Measurements from ENCODE around the gene NFIL3. TPM values are rescaled to one million over a fixed set of nuclear protein-coding genes. Genes with fewer than 3 reads are reported as not detected.
"Not testable (repeated sequence)": the region's sequence is repeated elsewhere in the genome, so short reads cannot be mapped to it uniquely, and the experiment has no call there.

NFIL3 gene
- total RNA-seq, 1 donor from 2014 or later: 9.6 TPM

- Mint-ChIP-seq H3K27ac (ENCODE audit: unreplicated experiment) (no peak overlapping the region), H3K9me3 (ENCODE audit: unreplicated experiment) (no peaks in the 10 kb centered on the region), H3K36me3 (ENCODE audit: low read depth, unreplicated experiment) (no peaks in the 10 kb centered on the region), H3K4me3 (ENCODE audit: unreplicated experiment) (no peak overlapping the region), H3K27me3 (ENCODE audit: unreplicated experiment) (no peaks in the 10 kb centered on the region), H3K4me1 (ENCODE audit: unreplicated experiment) (no peaks in the 10 kb centered on the region)
- no peak for TF ChIP-seq CTCF (IDR thresholded peaks at IDR 0.05; ENCODE audit: unreplicated experiment)
- no peak for DNase-seq (ENCODE audit: low spot score)
These were observed 44.2 kb downstream of the NFIL3 start for GRCh38 chr9:91379426-91379825.

GRCh38 chr9:91378695-91379127, 44.9 kb downstream of the NFIL3 start:
- H3K9me3 Mint-ChIP-seq (ENCODE audit: unreplicated experiment): no peaks in the 10 kb centered on the region
- no peaks in the 10 kb centered on the region for H3K36me3 Mint-ChIP-seq (ENCODE audit: low read depth, unreplicated experiment)
- no peak for DNase-seq (ENCODE audit: low spot score)
- no peak overlapping the region for H3K4me3 Mint-ChIP-seq (ENCODE audit: unreplicated experiment)
- TF ChIP-seq CTCF (IDR thresholded peaks at IDR 0.05; ENCODE audit: unreplicated experiment): no peak
- H3K4me1 Mint-ChIP-seq (ENCODE audit: unreplicated experiment): no peaks in the 10 kb centered on the region
- H3K27ac Mint-ChIP-seq (ENCODE audit: unreplicated experiment): no peak overlapping the region
- H3K27me3 Mint-ChIP-seq (ENCODE audit: unreplicated experiment): no peaks in the 10 kb centered on the region

- DNase-seq (ENCODE audit: low spot score); H3K36me3 Mint-ChIP-seq (ENCODE audit: low read depth, unreplicated experiment); H3K4me1 Mint-ChIP-seq (ENCODE audit: unreplicated experiment); H3K27me3 Mint-ChIP-seq (ENCODE audit: unreplicated experiment); H3K9me3 Mint-ChIP-seq (ENCODE audit: unreplicated experiment); H3K4me3 Mint-ChIP-seq (ENCODE audit: unreplicated experiment); H3K27ac Mint-ChIP-seq (ENCODE audit: unreplicated experiment): not testable (repeated sequence)
These were observed 45.6 kb downstream of the NFIL3 start for GRCh38 chr9:91378054-91378453.

DNA sequence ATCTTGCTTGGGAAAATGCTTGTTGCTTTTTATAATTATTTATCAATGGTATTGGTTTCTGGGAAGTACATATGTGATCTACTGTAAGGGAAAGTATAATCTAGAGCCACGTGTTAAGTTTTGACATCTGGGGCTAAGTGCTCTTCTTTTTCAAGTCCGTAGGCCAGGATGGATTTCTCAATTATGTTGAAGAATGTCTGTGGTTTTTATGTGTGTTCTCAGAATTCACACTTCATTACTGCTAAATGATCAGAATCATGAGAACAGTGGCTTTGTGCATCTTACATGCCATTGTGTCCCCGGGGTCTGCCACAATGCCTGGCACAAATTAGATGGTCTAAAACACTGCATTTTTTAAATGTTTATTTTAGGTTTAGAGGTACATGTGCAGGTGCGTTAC, 47.4 kb downstream of the NFIL3 start:
- Mint-ChIP-seq H3K4me1 (ENCODE audit: unreplicated experiment) (no peaks in the 10 kb centered on the region), H3K27ac (ENCODE audit: unreplicated experiment) (no peak overlapping the region), H3K36me3 (ENCODE audit: low read depth, unreplicated experiment) (no peaks in the 10 kb centered on the region), H3K9me3 (ENCODE audit: unreplicated experiment) (no peaks in the 10 kb centered on the region), H3K27me3 (ENCODE audit: unreplicated experiment) (peaks cover 1% of the 10 kb centered on the region), H3K4me3 (ENCODE audit: unreplicated experiment) (no peak overlapping the region)
- DNase-seq (ENCODE audit: low spot score): no peak
- TF ChIP-seq CTCF (IDR thresholded peaks at IDR 0.05; ENCODE audit: unreplicated experiment): no peak

DNA sequence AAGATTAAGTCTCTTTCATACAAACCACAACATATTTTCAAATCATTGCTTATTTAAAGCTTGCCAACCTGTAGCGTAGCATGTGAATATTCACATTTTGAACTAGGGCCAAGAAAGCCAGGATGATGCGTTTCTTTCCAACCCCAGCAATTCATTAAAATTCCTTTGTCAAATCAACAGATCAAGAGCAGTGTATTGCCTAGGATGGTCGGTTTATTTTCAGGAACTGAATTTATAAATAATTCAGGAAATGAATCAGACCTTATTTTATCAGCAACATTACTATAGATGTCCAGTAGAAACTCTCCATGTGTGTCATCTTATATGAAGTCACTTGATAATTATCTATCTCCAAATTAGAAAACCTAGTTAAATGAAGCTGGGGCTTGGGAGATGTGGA, 48.7 kb downstream of the NFIL3 start:
- Mint-ChIP-seq H3K4me3 (ENCODE audit: unreplicated experiment) (no peak overlapping the region), H3K27ac (ENCODE audit: unreplicated experiment) (no peak overlapping the region), H3K36me3 (ENCODE audit: low read depth, unreplicated experiment) (no peaks in the 10 kb centered on the region), H3K4me1 (ENCODE audit: unreplicated experiment) (no peaks in the 10 kb centered on the region), H3K27me3 (ENCODE audit: unreplicated experiment) (peaks cover 3% of the 10 kb centered on the region), H3K9me3 (ENCODE audit: unreplicated experiment) (no peaks in the 10 kb centered on the region)
- no peak for DNase-seq (ENCODE audit: low spot score)
- TF ChIP-seq CTCF (IDR thresholded peaks at IDR 0.05; ENCODE audit: unreplicated experiment): no peak

- no peak overlapping the region for H3K4me3 Mint-ChIP-seq (ENCODE audit: unreplicated experiment)
- DNase-seq (ENCODE audit: low spot score): no peak
- no peak for TF ChIP-seq CTCF (IDR thresholded peaks at IDR 0.05; ENCODE audit: unreplicated experiment)
- no peaks in the 10 kb centered on the region for H3K36me3 Mint-ChIP-seq (ENCODE audit: low read depth, unreplicated experiment)
- H3K27me3 Mint-ChIP-seq (ENCODE audit: unreplicated experiment): peaks cover 3% of the 10 kb centered on the region
- no peak overlapping the region for H3K27ac Mint-ChIP-seq (ENCODE audit: unreplicated experiment)
- no peaks in the 10 kb centered on the region for H3K9me3 Mint-ChIP-seq (ENCODE audit: unreplicated experiment)
- H3K4me1 Mint-ChIP-seq (ENCODE audit: unreplicated experiment): peaks cover 6% of the 10 kb centered on the region
These were observed 51.7 kb downstream of the NFIL3 start for GRCh38 chr9:91371894-91372293.

- not testable (repeated sequence) for DNase-seq (ENCODE audit: low spot score); H3K27ac Mint-ChIP-seq (ENCODE audit: unreplicated experiment); H3K27me3 Mint-ChIP-seq (ENCODE audit: unreplicated experiment); H3K4me1 Mint-ChIP-seq (ENCODE audit: unreplicated experiment); H3K9me3 Mint-ChIP-seq (ENCODE audit: unreplicated experiment); H3K4me3 Mint-ChIP-seq (ENCODE audit: unreplicated experiment); H3K36me3 Mint-ChIP-seq (ENCODE audit: low read depth, unreplicated experiment)
These were observed 53.6 kb downstream of the NFIL3 start for GRCh38 chr9:91370006-91370405.

All from endothelial cell (in vitro differentiated cells).